ENCODE data around the gene C10orf120.

The C10orf120 gene

GRCh38 chr10:122659651-122660050 is 40.0 kb downstream of the C10orf120 start:
- DNase-seq, result no peak

- DNase-seq, result no peak
Observed at GRCh38 chr10:122659126-122659525, 40.5 kb downstream of the C10orf120 start.

GRCh38 chr10:122658356-122659049 is 41.1 kb downstream of the C10orf120 start:
- no peak for DNase-seq

- no peak for DNase-seq
Observed at GRCh38 chr10:122657729-122658128, 41.9 kb downstream of the C10orf120 start.

GRCh38 chr10:122657255-122657654 is 42.4 kb downstream of the C10orf120 start:
- DNase-seq, result no peak

GRCh38 chr10:122656741-122657140 is 42.9 kb downstream of the C10orf120 start:
- no peak for DNase-seq

GRCh38 chr10:122656308-122656705 is 43.3 kb downstream of the C10orf120 start:
- DNase-seq, result no peak

- no peak for DNase-seq
Observed at GRCh38 chr10:122655524-122656307, 43.9 kb downstream of the C10orf120 start.

- DNase-seq, result no peak
Observed at GRCh38 chr10:122650331-122650730, 49.3 kb downstream of the C10orf120 start.

- no peak for DNase-seq
Observed at GRCh38 chr10:122649903-122650302, 49.7 kb downstream of the C10orf120 start.

- DNase-seq, result peak; percentile 22 to 62
Observed at GRCh38 chr10:122648599-122649428, 50.8 kb downstream of the C10orf120 start.
